GM21526 (cell line): Measurements from ENCODE around the gene PNPO.
"Not testable (repeated sequence)": the region's sequence is repeated elsewhere in the genome, so short reads cannot be mapped to it uniquely, and the experiment has no call there.

Source experiments
- ATAC-seq: cut with Tn5 transposase; IDR thresholded peaks from one replicate; pipeline ENCODE4 v1.9.1; 2021; ENCODE audit warnings: moderate library complexity; ENCODE audit not compliant: unreplicated experiment, low FRiP score

Gene PNPO

DNA sequence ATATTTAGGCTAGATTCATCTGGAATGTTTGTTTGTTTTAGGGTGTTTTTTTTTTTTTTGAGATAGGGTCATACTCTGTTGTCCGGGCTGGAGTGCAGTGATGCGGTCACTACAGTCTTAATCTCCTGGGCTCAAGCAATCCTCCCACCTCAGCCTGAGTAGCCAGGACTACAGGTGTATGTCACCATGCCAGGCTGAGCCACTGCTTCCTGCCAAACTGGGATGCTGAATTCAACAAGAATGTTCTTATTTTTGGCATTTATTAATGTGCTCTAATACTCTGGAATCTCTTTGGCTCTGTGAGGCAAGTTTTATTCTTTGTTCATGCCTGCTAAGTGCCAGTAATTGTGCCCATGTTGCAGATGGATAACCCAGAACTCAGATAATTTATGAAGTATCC, 23.8 kb upstream of the PNPO start:
- ATAC-seq, result no peak

DNA sequence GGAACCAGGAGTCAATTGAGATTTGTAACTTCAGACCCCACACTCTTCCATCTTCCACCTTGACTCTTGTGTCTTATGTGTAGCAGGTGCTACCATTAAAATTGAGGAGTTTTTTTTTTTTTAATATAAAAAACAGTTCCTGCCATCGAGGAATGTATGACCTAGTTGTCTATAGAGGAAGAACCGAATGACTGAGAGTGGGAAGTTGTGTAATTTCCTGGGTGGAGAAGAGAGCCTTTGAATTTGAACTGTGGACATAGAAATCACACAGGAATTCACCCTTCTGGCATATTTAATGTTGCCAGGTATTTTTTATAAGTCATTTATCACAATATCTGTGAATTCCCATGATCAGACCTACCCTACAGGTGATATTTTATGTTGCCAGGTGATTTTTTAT, 23.4 kb upstream of the PNPO start:
- ATAC-seq, result no peak

DNA sequence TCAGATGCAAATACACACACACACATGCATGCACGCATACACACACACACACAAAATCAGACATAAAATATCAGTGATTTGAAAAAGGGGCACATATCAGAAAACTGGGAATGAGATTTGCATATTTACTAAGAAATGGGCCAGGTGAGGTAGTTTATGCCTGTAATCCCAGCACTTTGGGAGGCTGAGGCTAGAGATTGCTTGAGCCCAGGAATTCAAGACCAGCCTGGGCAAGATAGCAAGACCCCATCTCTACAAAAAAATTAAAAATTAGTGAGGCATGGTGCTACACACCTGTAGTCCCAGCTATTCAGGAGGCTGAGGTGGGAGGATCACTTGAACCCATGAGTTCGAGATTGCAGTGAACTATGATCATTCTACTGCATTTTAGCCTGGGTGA, 22.4 kb upstream of the PNPO start:
- ATAC-seq, result no peak

DNA sequence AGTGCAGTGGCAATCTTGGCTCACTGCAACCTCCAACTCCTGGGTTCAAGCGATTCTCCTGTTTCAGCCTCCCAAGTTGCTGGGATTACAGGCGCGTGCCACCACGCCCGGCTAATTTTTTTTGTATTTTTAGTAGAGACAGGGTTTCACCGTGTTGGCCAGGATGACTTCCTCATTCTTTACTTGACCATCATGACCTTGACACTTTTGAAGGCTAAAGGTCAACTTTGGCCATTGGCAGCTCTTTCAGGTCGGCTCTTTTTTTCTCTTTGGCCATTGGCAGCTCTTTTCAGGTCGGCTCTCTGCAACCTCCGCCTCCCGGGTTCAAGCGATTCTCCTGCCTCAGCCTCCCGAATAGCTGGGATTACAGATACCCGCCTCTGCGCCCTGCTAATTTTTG, 21.5 kb upstream of the PNPO start:
- not testable (repeated sequence) for ATAC-seq

DNA sequence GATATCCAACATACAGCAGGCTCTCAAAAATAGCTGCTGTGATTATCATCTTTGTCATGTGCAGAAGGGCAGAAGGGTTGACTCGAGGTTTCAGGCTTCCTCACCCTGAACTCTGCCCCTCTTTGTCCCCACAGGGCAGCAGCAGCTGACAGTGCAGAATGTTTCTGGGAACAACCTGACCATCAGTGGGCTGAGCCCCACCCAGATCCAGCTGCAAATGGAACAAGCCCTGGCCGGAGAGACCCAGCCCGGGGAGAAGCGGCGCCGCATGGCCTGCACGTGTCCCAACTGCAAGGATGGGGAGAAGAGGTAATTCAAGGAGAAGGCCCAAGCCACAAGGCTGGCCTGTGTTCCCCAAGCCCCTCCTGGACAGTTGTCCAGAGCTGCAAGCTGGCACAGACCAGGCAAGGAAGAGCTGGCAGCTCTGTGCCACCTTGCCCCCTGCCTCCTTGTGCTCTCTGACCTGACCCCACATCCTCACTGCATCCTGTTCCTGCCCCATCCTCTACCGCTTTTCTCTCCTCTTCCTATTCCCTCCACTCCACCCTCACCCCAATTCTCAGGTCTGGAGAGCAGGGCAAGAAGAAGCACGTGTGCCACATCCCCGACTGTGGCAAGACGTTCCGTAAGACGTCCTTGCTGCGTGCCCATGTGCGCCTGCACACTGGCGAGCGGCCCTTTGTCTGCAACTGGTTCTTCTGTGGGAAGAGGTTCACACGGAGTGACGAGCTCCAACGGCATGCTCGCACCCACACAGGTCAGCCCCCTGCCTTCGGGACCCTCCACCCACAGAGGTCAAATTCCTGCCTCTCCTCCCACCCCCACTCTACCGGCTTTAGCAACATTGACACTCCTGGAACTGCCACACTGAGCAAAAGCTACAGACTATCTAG, 16.3 kb upstream of the PNPO start:
- ATAC-seq, result no peak

DNA sequence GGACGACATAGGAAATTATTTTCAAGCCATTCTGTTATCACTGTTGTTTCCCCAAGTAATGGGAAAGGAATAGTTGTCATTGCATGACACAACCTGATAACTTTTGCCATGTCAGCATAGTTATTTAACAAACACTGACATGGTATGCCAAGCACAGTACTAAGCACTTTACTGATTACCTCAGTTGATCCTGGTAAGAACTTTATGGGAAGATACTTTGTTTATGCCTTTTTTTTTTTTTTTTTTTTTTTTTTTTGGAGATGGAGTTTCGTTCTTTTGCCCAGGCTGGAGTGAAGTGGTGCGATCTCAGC, 15.7 kb upstream of the PNPO start:
- no peak for ATAC-seq

DNA sequence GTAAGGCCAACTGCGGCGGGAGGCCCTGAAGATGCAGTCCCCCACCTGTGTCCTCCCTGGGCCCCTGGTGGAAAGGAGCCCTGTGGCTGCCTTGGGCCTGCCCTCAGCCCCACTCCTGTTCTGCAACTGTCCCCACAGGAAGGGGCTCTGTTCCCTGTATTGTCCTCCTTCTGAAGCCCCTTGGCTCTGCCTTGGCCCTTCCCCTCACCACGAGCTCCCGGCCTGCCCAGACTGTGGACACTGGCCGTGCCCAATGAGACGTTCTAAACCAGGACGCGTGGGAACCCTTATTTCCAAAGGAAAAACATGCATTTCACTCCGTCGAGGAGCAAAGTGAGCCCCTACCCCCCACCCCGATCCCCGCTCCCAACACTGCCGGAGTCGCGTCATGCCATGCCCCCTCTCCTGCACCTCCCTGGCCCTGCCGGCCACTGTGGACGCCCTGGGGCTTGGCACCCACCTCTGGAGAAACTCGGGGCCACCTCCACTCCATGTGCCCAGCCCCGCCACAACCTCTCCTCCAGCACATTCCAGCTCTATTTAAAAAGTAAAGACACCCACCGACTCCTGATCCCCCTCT, 13.5 kb upstream of the PNPO start:
- ATAC-seq, result no peak

DNA sequence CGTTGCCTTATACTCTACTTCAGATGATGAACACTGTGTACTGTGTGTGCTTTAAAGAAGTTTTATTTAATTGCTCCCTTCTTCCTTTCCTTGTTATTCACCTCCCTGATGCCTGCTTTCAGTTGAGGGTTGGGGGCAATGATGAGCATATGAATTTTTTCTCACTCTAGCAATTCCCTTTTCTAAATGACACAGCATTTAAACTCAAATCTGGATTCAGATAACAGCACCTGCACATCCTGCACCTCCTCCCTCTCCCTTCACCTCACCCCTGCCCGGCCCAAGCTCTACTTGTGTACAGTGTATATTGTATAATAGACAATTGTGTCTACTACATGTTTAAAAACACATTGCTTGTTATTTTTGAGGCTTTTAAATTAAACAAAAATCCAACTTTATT, 13.0 kb upstream of the PNPO start:
- ATAC-seq, result no peak

DNA sequence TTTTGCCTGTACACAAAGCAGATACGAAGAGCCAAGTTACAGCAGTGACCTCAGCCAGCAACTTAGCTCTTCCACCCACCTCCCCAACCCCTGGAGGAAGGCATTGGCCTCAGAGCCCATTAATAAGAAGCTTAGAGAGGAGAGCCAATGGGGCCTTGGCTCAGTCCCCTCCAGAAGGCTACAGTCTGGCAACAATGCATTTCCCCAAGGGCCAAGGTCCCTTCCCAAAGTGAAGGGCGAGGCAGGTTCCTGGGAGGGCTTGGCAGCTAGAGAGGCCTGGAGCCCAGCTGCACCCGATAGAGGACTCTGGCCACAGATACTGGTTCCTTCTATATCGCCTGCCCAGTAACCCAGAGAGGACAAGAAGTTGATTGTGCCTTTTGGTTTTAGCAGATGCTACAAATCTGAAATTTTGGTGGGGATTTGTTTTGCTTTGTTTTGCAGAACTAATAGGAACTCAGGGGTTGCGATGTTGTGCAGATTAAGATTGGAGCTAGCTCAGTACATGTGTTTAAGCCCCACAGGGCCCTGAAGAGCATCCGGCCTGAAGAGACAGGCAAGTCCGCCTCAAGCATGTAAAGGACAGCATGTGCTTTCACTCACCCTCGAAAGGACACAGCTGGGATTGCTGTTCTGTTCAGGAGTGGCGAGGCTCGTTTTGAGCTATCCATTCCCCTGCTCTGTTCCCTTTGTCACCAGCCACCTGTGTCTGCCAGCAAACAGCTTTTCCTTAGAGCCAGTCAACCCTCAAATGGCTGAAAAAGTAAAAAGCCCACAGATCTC, 12.0 kb upstream of the PNPO start:
- no peak for ATAC-seq

DNA sequence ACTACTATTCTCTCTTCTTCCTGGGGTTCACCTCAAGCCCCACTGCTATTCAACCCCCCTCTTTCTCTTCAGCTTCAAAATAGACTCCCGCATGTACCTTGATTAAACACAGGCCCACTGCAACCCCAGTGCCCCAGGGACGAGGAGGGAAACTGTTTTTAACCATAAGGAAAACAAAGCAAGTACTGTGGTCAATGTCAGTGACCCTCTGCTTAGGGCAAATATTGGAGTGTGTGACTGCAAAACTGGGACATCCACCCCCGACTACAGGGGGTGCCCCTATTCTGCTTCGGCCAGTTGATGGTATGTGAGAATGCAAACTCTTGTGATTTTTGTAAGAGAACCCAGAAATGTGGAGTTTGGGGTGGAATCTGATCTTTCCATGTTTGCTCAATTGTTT, 9.5 kb upstream of the PNPO start:
- no peak for ATAC-seq

DNA sequence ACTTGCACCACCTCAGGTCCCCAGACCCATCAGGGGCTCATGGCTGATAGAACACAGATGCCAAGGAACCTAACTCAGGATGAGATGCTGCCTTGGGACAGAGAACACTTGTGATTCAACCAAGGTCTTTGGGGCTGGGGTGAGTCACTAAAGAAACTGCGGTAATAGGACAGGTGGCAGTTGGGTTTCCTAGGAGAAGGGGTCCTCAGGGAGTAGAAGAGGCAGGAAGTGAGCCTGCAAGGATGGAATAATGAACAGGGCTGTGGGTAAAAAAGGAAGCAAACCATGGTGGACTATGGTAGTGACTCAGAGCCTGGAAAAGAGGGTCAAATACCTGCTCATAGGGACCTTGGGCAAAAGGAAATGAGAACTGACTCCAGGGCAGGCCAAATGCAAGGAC, 6.5 kb upstream of the PNPO start:
- no peak for ATAC-seq

DNA sequence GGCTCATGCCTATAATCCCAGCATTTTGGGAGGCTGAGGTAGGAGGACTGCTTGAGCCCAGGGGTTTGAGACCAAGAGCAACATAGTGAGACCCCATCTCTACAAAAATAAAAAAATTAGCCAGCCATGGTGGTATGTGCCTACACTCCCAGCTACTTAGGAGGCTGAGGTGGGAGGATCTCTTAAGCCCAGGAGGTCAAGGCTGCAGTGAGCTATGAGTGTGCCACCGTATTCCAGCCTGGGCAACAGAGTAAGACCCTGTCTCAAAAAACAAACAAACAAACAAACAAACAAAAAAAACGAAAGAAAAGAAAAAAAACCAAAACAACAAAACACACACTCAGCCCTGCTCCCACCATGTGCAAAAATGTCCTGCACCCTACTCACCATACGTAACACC, 5.9 kb upstream of the PNPO start:
- ATAC-seq, result not testable (repeated sequence)

DNA sequence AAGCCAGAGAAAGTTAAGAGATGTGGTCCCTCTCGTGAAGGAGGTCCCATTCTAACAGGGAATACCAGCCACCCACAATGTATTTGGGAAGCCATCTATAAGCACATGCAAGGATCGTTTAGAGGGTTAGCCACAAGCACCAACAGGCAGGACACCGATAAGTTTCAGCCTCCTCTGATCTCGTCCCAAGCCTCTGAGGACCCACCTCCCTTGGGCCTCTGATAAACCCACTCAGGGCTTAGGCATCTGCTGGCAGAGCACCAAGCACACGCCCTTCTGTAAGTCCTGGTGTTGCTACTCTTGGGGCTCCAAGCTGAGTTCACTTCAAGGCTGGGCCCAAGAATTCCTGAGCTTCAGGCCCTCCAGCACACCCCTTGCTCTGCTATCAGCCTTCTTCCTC, 5.4 kb upstream of the PNPO start:
- no peak for ATAC-seq

DNA sequence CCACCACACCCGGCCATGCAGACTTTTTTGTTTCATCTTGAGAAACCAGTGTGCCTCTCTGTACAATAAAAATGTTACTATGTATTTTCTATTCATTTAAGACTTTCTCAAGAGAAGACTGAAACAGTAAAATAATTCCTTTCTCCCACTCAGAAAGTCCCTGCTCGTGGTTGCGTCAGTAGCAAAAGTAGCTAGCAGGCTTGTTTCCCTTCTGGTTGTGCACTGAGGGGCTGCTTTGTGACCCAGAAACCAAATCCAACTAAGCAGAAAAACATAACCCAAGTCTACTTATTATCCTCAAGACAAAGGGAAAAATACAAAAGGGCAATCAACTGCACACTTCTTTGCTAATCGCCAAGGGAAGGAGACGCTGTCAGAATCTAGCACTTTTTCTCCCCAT, 3.4 kb upstream of the PNPO start:
- ATAC-seq, result no peak

DNA sequence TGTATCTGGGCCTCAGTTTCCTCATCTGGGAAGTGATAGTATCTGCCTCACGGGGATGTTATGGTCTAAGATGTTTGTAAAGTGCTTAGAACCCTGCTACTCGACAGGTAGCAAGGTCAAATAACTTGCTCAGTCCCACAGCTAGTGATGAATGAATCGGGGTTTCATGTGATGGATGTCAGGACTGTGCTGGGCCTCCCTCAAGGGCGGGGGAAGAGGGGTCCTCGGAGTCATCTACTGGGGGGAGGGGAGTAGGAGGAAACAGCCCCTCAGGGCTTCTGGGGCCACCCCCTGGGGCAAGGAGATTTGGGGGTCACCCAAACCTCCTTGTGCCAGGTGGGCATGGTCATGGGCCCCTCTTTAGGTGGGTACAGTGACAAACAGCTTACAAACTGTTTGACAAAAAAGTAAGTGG, 732 bp downstream of the PNPO start:
- no peak for ATAC-seq

DNA sequence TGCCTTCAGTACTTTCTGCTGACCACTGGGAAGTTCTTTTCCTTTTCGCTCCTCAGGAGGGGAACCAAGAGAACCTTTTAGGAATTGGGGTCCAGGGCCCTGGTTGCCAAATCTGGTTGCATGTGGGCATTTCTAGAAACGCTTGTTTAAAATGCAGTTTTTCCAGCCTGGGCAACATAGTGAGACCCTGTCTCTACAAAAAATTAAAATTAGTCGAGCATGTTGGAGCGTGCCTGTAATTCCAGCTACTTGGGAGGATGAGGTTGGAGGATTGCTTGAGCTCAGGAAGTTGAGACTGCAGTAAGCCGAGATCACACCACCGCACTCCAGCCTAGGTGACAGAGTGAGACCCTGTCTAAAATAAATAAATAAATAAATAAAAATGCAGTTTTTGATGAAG, 1.2 kb downstream of the PNPO start:
- no peak for ATAC-seq

DNA sequence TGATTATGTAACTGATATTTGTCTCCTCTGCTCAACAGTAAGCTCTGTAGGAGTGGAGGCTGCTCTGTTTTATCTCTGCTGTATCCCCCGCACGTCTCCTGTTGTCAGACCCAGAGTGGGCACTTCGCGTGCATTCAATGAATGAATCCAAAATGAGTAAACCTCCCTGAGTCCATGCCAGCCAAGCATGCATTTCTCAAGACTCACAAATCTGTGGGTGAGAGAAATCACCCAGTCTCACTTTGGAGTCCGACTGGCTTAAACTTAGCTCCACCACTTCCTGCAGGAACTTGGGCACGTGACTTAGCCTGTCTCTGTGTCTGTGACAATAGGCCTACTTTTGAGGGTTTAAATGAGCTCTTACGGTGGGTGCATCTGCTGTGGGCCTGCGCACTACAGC, 3.7 kb downstream of the PNPO start:
- ATAC-seq, result no peak

DNA sequence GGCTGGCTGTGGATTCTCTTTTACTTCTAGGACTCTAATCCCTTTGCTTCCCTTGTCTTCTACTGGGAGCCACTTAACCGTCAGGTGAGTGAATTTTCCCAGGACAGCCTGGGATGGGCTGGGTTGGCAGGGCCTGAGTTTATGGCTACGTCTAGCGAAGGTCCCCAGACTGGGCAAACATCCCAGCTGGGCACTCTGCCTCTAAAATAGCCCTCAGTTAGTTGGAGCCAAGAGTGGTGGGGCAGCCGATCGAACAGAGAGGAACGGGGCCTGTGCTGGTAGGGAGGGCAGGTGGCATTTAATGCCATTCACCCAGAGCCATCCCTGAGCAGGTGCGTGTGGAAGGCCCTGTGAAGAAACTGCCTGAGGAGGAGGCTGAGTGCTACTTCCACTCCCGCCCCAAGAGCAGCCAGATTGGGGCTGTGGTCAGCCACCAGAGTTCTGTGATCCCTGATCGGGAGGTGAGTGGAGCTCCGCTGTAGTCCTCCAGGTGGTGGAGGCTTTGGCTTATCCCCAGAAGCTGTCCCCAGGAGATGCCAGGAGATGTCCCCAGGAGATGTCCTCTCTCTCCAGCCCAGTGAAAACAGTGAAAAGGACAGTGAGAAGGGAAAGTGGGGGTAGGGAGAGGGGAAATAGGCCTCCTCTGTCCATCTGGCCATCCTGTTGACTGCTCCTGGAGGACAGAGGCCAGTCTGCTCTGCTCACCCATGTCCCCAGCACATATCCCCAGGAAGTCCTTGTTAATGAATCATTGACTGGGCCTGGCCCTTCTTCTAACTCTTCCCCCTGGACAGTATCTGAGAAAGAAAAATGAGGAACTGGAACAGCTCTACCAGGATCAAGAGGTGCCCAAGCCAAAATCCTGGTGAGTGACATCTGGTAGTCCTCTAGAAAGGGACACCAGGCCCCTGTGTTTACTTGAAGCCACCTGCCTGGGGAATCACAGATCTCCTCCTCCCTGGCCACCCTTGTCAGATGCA, 4.4 kb downstream of the PNPO start:
- ATAC-seq, result no peak

DNA sequence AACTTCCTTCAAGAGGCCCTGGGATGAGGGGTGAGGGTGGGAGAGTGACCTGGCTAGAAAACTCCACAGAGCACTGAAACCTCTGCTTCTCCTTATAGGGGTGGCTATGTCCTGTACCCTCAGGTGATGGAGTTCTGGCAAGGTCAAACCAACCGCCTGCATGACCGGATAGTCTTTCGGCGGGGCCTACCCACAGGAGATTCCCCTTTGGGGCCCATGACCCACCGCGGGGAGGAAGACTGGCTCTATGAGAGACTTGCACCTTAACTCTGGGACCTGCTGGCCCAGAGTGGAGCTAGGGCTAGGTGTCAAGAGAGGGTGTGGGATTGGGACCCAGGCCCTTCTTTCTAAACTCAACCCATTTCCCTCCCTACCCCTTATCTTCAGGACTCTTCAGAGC, 5.1 kb downstream of the PNPO start:
- ATAC-seq, result no peak

DNA sequence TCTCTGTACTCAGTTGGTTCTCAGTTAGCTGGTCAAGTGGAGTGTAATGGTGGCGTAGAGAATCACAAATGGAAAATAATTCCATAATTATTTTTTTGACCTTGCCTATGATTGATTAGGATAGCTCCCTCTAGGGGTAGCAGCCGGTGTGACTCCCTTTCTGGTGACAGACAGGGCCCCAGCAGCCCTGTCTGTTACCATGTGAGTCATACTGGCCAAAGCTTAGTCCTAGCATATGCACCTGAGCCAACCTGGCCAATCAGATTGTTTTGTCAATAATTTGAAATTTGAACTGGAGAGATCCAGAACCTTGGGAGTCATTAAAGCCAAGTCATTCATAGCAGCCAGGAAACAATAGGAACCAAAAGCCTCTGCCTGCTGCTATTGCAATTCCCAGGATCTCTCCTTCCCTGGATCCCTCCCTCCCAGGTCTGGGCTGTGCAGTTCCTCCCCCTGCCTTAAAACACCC, 5.6 kb downstream of the PNPO start:
- ATAC-seq, result no peak
